Stimulated activated CD4-positive, alpha-beta T cell treated with anti-CD3 and anti-CD28 coated beads, Interleukin-15, amount 100 ng/mL, for 48 hours (primary cell): ENCODE results near the gene IL10RB.

Experiments
- DNase-seq, 2 donors: peaks; one replicate each; pipeline ENCODE4 v3.0.0-alpha.2; 2020; ENCODE audit warnings: low read depth in 2 of 2

IL10RB gene

DNA sequence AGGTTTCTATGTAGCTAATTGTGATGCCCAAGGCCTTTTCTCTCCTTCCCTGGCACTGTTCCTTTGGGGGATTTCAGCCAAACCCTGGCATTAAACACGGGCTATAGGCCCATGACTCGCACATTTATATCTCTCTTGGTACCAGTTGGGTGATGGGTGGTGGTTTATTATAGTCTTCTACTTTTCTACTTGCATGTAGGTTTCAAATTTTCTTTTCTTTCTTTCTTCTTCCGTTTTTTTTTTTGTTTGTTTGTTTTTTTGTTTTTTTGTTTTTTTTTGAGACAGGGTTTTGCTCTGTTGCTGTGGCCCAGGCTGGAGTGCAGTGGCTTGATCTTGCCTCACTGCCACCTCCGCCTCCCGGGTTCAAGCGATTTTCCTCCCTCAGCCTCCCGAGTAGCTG is 1.1 kb downstream of the IL10RB start:
- DNase-seq: no peak

DNA sequence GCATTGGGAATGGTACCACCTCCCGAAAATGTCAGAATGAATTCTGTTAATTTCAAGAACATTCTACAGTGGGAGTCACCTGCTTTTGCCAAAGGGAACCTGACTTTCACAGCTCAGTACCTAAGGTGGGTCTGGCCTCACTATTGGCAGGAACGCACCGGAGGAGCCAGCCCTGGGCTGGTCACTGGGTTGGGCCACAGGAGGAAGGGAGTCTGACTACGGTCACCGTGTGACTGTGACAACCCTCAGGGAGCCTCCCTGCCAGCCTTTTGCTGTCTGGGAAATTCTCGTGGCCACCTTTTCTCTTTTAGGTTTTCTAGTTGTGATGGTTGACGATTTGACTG is 2.2 kb downstream of the IL10RB start:
- no peak for DNase-seq

DNA sequence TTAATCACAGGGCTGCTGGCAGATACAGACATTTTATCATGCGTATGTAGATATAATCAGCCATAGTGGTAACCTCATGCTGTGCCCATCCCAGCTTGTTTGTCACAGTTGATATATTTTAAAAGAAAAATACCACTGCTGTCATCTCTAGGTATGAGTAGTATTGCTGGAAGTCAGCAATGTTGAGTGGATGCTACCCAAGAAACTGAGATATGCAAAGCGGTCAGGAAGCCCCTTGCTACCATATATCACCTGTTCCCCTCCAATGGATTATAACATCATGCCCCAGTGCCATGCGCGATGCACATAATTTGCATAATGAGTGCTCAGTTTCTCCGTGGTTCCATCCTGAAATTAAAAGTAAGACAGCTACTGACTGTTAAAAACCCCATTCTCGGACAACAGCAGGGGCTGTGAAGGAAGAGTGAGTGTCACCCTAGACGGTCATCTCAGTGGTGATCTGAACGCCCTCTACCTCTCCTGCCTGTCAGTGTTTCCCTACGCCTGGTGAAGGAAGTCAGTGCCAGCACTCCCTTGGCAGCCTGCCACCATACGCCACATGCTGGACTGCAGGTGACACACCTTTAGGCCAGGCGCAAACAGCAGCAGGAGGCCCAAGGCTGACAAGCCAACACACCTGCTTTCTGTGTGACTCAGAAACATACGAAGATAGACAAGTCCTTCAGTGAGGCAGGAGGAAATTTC is 2.7 kb downstream of the IL10RB start:
- DNase-seq: peak in 1 of 2 donors; percentile 33

DNA sequence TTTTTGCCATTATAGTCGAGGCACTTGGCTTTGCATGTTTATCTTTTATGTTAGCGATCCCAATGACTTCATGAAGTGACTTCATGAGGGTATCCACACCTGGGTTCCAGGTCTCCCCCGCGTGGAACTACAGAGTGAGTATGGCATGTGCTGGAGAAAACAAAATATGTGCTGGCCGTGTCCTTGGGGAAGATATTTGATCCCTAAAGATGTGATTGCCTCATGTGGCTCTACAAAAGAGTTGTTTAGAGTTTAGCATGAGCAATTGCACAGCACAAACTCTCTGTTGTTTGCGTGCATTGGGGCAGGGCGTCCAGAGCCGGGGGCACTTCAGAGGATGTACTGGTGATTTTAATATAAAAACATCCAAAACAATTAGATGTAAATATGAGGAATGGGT is 4.8 kb downstream of the IL10RB start:
- no peak for DNase-seq

DNA sequence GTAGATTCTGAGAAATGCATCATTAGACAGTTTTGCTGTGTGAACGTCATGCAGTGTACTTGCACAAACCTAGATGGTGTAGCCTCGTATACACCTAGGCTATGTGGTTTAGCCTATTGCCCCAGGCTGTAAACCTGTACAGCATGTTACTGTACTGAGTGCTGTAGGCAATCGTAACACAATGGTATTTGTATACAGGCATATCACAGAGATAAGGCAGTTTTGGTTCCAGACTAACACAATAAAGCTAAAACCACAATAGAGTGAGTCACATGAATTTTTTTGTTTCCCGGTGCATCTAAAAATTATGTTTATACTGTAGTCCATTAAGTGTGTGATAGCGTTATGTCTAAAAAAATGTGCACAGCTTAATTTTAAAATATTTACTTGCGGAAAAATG is 6.9 kb downstream of the IL10RB start:
- no peak for DNase-seq

DNA sequence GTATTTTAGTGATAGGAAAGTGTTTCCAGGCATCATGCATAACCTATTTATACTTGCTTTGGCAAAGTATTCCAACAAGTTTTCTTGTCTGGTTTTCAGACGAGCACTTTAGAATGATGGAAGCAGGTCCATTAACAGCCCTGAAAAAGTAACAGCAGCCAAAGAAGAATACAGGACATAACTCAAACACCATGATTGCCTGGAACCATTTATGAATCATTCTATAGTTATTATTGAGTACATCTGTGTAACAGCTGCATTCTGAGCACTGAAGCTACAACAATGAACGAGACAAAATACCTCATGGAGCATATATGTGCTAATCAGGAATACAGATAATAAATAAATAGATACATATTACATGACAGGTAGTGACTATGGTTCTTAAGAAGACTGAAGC is 12.6 kb downstream of the IL10RB start:
- DNase-seq: no peak

DNA sequence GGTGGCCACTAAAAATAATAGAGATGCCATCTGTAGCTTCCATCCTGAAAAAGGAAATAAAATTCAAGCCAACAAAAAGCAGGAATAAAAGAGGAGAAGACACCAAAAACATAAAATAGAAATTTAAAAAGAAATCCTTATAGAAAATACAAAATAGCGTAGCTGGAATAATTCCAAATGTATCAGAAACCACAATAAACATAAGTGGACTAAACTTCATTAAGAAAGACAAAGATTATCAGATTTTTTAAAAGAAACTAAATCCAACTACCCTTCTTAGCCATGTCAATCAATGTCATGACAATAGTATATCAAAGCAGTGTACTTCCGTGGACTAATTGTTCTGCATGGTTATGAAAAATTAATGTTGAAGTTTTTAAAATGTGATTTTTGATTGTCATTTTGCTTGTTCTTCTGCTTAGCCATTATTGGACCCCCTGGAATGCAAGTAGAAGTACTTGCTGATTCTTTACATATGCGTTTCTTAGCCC is 13.2 kb downstream of the IL10RB start:
- no peak for DNase-seq

DNA sequence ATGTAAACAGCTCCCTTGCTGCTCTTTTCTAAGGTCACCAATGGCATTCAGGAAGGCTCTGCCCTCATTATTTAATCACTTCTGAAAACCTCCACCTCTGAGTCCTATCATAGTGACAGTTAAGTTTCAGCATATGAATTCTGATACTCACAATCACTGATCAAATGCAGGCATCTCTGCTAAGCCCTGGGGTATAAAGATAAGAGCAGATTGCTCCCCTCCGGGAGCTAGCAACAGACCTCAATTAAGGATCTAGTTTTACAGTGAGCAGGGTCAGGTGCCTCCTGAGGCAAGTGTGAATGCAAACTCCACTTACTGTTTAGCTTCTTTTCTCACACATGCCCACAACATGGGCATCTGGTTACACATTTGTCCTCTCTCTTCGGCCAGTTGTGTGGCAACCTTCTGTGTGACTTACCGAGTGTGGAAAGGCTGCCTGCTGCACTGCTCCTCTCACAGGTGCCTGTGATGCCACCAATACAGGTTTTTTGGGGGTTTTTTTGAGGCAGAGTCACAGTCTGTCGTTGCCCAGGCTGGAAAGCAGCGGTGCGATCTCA is 15.0 kb downstream of the IL10RB start:
- DNase-seq: no peak

DNA sequence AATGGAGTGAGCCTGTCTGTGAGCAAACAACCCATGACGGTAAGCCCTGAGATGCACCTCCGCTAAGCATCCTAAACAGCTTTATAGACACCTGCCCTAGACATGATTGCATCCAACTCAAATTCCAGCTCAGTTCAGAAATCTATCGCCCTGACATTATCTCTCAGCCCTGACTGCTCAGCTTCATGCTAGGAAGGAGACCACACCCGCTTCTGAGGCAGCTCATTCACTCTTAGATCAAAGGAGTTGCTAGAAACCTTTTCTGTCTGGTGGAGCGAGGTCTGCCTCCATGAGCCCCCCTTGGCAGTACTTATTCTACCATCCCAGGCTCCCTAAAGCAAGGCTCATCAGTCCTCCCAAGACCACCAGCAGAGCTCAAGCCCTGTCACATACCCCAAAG is 17.0 kb downstream of the IL10RB start:
- DNase-seq: no peak

DNA sequence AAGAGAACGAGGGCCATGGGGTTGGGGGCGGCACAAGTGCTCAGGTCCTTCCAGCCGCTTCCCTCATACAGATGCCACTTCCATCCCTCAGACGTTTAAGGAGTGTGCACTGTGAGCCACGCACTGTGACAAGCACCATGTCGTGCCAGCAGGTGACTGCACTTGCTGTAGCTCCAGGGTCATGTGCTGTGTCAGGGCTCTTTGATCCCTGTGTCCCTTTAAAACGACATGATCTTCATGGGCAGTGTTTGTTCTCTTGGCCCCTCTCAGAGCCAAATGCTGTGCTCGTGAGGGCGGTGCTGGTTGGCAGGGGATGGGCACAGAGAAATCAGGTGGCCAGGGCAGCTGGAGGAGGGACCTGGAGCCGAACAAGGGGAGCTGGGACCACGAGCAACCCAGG is 19.9 kb downstream of the IL10RB start:
- no peak for DNase-seq

DNA sequence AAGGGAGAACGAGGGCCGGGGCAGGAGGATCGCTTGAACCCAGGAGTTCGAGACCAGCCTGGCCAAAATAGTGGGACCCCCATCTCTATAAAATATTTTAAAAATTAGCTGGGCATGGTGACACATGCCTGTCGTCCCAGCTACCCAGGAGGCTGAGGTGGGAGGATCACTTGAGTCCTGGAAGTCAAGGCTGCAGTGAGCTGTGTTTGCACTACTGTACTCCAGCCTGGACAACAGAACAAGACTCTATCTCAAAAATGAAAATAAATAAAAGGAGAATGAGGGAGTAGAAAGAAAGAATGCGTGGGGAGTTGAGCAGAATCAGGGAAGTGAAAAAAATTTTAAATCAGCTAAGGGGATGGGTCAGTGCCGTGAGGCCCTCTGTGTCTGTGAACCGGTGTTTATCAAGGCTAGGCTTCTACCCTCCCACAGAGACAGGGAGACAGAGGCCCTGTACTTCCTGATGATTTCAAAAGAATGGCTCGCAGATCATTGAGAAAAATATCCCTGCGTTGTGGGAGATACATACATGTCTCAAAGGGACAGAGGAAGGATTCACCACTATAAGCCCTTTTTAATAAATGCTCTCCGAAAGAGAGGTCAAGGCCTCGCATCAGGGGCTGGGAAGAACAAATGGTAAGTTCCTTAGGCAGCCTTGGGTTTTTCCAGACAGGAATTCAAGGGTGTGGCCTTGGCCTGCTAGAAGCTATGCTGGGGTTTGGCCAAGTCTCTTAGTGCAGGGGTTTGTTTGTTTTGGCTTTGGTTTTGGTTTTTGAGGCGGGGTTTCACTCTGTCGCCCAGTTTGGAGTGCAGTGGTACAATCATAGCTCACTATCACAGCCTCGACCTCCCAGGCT is 20.7 kb downstream of the IL10RB start:
- no peak for DNase-seq

DNA sequence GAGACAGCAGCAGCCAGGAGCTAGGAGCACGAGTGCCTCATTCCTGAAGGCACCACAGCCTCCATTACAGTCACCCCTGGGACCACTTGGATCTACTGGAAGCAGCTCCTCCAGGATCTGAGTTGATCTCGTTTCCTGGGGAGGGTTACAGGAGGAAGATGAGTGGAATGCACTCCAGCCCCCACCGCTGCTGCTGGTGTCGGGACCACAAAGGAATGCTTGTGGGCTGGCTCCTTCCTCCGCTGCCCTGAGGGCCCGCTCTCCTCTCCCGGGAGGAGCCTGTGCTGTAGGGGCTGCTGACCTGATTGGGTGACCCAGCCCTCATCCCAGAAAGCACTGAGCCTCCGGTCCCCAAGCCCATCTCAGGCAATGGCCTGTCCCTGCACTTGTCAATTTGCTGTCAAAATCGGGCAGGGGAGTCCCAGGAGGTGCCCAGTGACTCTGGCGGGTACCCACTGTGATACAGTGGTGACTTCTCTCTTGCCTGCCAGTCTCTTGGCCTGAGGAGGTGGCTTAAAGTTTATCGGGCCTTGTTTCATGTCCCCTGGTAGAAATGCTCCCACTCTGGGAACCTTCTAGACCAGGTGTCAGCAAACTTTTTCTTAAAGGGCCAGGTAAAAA is 23.1 kb downstream of the IL10RB start:
- no peak for DNase-seq

DNA sequence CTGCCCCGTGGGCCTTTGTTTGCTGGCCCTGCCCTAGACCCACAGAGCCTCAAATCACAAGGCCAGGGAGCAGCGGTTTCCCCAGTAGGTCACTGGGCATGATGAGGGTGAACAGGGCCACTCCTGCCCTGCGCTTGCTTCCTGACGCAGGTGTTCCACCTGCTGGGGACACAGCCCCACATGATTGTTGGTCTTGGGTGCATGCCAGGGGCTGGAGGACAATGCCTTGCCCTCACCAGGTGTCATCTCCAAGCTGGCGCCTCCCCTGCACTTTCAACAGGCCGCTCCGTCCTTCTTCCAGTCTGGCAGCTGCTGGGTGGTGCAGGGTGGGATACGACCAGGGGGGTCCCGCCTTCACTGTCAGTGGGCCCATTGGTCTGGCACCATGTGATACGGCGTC is 24.3 kb downstream of the IL10RB start:
- DNase-seq: no peak

DNA sequence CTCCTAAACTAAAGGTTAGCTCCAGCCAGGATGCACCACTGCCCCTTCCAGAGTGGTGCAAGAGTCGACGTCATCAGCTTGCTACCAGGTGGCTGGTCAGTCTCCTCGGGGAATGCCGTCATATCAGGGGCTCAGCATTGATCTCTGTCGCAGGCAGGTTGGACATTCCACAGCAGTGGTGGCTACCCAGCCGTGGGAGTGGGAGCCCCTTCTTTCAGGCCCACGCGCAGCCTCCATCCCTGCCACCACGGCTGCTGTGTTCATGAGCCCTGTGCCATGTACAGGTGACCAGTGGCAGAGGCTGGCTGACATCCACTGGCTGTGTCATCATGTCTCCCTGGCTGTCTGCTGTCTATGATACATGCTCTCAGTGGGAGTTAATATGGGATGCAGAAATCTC is 25.5 kb downstream of the IL10RB start:
- no peak for DNase-seq

DNA sequence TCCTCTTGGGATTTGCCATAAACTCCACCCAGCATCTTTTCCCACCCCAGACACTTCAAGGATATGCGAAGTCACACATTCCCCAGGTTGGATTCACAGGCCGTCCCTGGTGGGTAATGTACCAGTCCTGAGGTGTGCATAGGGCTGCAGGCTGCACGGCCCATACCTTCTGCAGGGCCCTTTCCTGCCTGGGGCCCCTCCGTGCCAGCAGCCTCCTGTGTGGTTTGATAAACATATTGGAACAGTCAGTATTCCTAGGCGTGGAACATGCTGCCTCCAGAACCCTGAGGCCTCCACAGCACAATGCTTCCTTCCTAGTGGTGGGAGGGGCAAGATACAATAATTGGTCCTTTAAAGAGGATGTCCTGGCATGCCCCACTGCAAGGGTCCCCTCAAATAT is 26.6 kb downstream of the IL10RB start:
- no peak for DNase-seq

DNA sequence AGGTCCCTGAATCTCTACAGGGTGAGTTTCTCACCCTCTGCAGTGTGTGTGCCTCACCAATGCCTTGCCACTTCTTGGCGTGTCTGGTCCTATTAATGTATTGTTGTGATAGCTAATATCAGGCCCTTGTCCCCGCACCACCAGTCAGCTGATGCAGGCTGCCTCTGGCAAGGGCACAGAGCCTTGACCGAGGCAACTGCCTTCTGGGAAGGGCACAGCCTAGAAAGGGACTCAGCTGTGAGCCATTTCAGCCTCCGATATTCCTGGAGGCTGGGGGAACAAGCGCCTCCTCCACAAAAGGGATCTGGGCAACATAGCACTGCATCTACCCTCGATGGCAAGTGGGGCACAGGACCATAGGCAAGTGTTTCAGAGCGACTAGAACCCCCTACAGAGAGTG is 27.0 kb downstream of the IL10RB start:
- DNase-seq: no peak

DNA sequence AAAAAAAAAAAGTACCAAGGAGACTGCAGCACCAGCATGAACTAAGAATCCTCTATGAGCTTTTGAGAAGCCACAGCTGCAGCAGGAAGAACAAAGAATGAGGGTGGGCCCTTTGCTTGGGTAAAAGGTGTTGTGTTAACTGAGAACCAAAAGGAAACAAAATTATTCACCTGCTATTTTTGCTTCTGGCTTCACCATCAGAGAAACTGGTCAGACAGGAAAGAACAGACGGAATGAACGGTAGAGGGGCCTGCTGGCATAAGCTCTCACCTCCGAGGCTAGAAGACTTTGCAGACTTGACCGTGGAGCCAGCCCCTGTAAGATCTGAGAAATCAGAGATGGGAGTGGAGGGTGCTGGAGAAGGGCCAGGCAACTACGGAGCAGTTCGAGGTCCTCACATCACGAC is 27.6 kb downstream of the IL10RB start:
- no peak for DNase-seq

DNA sequence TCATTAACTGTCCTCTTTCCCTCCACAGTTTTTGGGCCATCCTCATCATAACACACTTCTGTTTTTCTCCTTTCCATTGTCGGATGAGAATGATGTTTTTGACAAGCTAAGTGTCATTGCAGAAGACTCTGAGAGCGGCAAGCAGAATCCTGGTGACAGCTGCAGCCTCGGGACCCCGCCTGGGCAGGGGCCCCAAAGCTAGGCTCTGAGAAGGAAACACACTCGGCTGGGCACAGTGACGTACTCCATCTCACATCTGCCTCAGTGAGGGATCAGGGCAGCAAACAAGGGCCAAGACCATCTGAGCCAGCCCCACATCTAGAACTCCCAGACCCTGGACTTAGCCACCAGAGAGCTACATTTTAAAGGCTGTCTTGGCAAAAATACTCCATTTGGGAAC is 30.0 kb downstream of the IL10RB start:
- DNase-seq: no peak

DNA sequence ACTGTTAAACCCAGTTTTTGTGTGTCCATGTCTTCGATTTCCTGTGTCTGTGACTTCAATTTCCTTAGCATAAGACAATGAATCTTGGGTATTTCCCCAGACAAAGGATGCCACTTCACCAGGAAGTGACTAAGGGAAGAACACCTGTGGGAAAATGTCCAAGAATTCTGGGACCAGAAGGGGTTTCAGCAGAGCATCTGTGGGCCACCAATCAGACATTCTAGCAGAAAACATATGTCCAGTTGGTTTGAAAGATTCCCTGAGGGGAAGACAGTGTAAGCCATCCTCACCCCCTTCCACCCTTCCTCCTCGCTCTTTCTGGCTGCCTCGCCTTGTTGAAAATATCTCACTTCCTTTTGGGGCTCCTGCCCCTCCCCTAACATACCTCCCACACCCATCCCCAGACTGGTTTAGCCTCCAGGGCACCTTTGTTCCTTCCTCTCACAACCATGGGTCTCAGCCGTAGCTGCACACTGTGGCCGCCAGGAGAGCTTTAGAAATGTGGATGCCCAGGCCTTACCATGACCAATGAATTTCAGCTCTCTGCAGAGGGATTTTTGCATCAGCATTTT is 33.1 kb downstream of the IL10RB start:
- DNase-seq: peak; percentile 30 to 40

DNA sequence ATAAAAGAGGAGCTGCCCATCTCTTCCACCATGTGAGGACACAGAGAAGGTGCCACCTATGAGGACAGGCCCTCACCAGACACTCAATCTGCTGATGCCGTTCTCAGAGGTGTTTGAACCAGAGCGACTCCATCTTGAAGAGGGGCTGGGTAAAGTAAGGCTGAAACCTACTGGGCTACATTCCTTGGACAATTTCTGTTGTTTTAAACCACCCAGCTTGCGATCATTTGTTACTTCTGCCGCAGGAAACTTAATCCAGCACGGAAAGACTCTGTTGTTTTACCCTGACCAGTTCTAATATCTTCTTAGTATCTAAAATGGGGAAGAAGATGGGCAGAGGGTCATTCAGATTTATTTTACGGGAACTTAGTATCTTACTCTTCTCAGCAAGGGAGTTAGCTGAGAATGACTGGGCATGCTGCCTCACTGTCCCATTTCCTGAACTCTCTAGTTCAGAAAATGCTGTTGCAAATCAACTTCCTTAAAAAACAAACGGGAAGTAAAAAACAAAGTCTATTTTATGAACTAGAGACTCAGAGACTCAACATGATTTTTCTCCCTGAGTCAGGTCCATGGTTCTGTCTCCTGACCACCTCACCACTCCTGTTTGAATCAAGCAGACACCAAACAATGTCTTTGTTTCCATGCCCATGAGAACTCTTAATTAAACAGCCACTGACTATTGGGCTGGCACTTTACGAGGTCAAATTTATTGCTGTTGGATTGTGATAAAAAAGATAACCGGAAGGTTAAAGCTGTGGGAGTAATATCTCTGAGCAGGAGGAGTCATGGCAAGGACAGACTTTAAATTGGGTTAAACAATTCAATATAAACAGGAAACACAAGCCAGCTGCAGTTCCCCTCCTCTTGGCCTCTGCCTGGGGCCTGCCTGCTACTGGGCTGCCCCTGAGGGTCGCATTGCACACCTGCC is 34.8 kb downstream of the IL10RB start:
- no peak for DNase-seq

DNA sequence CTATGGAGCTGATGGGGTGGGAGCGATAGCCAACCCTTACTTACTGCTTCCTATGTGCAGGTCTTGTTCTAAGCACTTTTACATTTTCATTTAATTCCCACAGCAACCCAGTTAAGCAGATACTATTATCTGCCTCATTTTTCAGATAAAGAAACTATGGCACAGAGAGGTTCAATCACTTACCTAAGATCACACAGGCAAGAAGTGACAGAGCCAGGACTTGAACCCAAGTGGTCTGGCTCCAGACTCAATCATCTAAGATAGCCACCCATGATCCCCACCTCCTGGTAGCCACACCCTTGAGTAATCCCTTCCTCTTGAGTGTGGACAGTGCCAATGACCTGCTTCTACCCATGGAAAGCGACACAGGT is 35.5 kb downstream of the IL10RB start:
- no peak for DNase-seq
